Activated T-helper 1 cell treated with anti-CD3 and anti-CD28 coated beads, Interleukin-12 subunit alpha, Interleukin-12 subunit beta, Interleukin-2, Interleukin-4 antibody, amounts not matched to agents 30 ng/mL and 10 ng/mL and 1 ng/mL, durations not matched to agents 14 hours and 24 hours and 36 hours (primary cell): ENCODE results near the gene FOXN3. TPM values are rescaled to one million over a fixed set of nuclear protein-coding genes. Genes with fewer than 3 reads are reported as not detected.
A peak's percentile ranks its signal among the peaks of the same experiment; 100 is the strongest.

Experiments used
- DNase-seq: peaks from one replicate; pipeline ENCODE4 v3.0.0; 2021; ENCODE audit warnings: low spot score
- H3K27ac Mint-ChIP-seq: one replicate; pipeline ENCODE4 v1.8.0; 2021; ENCODE audit warnings: mild to moderate bottlenecking, mixed read lengths
- H3K27me3 Mint-ChIP-seq: one replicate; pipeline ENCODE4 v1.8.0; 2022; ENCODE audit warnings: mild to moderate bottlenecking, moderate library complexity, mixed read lengths; ENCODE audit not compliant: insufficient read depth
- H3K36me3 Mint-ChIP-seq: one replicate; pipeline ENCODE4 v1.8.0; 2021; ENCODE audit warnings: low read depth, mixed read lengths
- H3K4me1 Mint-ChIP-seq: one replicate; pipeline ENCODE4 v1.8.0; 2021; ENCODE audit warnings: low read depth, mixed read lengths
- H3K4me3 Mint-ChIP-seq: one replicate; pipeline ENCODE4 v1.8.0; 2021; ENCODE audit warnings: mild to moderate bottlenecking, moderate library complexity, mixed read lengths
- H3K9me3 Mint-ChIP-seq: one replicate; pipeline ENCODE4 v1.8.0; 2021; ENCODE audit warnings: mixed read lengths
- intact Hi-C: fragments of 100-400 bp; cut with micrococcal nuclease; formaldehyde crosslinking; loops from one replicate; pipeline ENCODE4 v1.15.1; 2024
- total RNA-seq: library from RNA; stranded (reverse); gene quantifications from 2 replicates; pipeline ENCODE4 v1.2.3, GENCODE V29; 2022

FOXN3 gene
- total RNA-seq, 1 donor from 2014 or later = 86.9 TPM

DNA sequence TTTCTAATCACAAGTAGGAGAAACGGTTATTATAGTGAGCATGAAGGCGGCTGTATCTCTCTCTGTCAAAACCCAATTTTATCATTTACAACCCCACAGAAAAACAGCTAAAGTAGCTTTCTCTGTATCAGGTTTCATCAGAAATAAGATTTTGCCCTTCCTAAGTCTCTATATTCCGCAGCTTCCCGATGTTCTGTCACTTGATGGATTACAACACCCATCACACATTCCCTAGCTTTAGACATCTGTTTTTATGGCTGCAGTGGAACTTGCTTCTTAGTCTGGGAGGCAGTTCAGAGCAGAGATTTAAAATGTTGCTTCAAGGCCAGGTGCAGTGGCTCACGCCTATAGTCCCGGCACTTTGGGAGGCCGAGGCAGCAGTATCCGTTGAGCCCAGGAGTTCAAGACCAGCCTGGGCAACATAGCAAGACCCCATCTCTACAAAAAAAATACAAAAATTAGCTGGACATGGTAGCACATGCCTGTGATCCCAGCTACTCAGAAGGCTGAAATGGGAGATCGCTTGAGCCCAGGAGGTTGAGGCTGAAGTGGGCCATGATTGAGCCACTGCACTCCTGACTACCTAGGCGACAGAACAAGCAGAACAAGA, 27.6 kb upstream of the FOXN3 start:
- no peaks in the 10 kb centered on the region for H3K27me3 Mint-ChIP-seq
- intact Hi-C loops = loop anchor here (1.0 to 2.0 kb wide), 8 partner anchors 14 to 323 kb away; partner anchors contain the start of gene FOXN3
- DNase-seq = no peak
- H3K36me3 Mint-ChIP-seq = peaks cover 21% of the 10 kb centered on the region
- H3K4me3 Mint-ChIP-seq = no peak overlapping the region
- peak overlapping the region; percentile 63 for H3K27ac Mint-ChIP-seq
- H3K4me1 Mint-ChIP-seq = peaks cover 60% of the 10 kb centered on the region
- no peaks in the 10 kb centered on the region for H3K9me3 Mint-ChIP-seq

DNA sequence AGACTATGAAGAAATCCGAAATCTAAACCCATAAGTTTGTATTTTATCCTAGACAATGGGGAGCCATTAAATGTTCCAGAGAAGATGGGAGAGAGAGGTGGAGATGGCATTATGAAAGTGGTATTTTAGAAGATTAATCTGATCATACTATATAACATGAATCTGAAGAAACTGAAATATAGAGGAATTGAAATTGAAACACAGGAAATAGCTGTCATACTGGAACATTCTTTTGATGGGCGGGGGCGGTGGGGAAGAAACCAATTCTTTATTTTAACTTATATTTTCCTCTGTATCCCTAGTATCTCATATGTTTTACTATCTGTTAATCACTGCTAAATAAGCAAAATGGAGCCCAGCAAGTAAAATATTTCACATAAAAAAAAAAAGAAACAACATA, 27.0 kb upstream of the FOXN3 start:
- peak overlapping the region; percentile 63 for H3K27ac Mint-ChIP-seq
- intact Hi-C loops = loop anchor here (1.0 to 2.0 kb wide), 7 partner anchors 14 to 323 kb away; partner anchors contain the start of gene FOXN3
- no peaks in the 10 kb centered on the region for H3K9me3 Mint-ChIP-seq
- peaks cover 18% of the 10 kb centered on the region for H3K36me3 Mint-ChIP-seq
- peaks cover 56% of the 10 kb centered on the region for H3K4me1 Mint-ChIP-seq
- H3K4me3 Mint-ChIP-seq = peak overlapping the region; percentile 40
- DNase-seq = no peak
- no peaks in the 10 kb centered on the region for H3K27me3 Mint-ChIP-seq

DNA sequence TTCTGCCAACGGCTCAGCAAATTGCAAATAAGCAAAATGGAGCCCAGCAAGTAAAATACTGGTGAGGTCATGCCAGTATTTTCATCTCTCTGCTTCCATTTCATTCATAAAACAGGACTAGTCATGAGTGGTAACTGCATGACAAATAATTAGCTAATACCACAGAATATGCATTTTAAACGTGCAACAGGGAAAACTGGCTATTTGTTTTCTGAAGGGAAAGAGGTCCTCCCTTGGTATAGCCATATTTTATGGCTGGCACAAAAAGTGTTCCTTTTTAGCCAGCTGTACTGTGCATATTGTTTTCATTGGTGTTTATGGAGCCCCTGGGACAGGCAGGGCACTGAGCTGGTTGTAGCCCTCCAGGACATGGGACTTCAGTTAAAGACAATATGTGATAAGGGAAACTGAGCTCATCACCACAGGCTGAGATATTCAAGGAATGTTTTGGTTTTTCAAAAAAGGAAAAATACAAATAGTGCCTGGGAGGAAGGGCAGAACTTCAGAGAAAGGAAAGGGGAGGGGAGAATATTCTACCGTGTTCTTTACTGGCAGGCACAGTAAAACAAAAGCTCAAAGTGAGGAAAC, 26.1 kb upstream of the FOXN3 start:
- intact Hi-C loops = no loop called here
- Mint-ChIP-seq H3K4me1 (peaks cover 48% of the 10 kb centered on the region), H3K27me3 (no peaks in the 10 kb centered on the region), H3K27ac (peak overlapping the region; percentile 84), H3K4me3 (peak overlapping the region; percentile 61), H3K9me3 (no peaks in the 10 kb centered on the region), H3K36me3 (peaks cover 18% of the 10 kb centered on the region)
- DNase-seq = no peak

GRCh38 chr14:89442280-89442679, 25.2 kb upstream of the FOXN3 start:
- Mint-ChIP-seq H3K4me1 (peaks cover 39% of the 10 kb centered on the region), H3K4me3 (no peak overlapping the region), H3K9me3 (no peaks in the 10 kb centered on the region), H3K36me3 (peaks cover 17% of the 10 kb centered on the region), H3K27ac (no peak overlapping the region), H3K27me3 (no peaks in the 10 kb centered on the region)
- intact Hi-C loops = no loop called here
- no peak for DNase-seq

DNA sequence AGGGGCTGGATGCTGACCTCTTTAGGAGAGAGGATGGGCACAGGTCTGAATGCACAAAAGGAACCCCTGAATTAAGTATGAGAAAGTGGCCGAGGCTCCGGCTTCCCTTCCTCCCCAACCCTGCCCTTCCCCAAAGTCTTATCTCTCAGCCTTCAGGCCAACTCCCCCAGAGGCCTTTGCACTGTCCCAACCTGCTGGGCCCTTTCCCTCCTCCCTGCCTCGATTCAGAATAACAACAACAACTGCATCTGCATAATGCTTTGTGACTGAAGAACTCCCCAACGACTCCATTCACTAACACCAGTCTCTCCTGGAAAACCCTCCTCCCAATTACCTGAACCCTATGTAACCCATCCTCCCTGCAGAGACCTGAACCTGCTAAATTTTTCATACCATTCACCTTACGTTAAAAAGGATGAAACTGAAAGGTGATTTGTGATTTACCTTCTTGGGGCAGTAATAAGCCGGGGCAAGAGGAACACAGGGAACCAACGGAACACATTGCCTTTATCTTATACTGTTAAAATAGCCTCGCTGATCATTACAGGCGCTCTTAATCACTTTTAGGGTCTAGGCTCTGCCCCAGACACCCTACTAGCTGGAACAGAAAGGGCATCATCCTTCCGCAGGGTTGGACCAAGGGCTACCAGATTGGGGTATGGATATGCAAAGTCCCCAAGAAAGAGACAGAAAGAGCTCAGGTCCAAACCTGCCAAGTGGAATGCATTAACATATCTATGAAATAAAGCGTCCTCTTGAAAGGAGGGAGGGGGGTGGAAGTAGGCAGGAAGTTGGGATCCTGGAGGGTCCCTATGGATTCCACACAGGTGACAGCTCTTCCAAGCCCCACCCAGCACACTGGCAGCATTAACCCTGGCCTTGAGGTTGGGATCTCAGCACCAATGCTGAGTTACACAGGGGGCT, 24.2 kb upstream of the FOXN3 start:
- no peak for DNase-seq
- Mint-ChIP-seq H3K4me3 (no peak overlapping the region), H3K27me3 (no peaks in the 10 kb centered on the region), H3K36me3 (peaks cover 21% of the 10 kb centered on the region), H3K9me3 (no peaks in the 10 kb centered on the region), H3K27ac (no peak overlapping the region), H3K4me1 (peaks cover 35% of the 10 kb centered on the region)
- intact Hi-C loops = no loop called here

DNA sequence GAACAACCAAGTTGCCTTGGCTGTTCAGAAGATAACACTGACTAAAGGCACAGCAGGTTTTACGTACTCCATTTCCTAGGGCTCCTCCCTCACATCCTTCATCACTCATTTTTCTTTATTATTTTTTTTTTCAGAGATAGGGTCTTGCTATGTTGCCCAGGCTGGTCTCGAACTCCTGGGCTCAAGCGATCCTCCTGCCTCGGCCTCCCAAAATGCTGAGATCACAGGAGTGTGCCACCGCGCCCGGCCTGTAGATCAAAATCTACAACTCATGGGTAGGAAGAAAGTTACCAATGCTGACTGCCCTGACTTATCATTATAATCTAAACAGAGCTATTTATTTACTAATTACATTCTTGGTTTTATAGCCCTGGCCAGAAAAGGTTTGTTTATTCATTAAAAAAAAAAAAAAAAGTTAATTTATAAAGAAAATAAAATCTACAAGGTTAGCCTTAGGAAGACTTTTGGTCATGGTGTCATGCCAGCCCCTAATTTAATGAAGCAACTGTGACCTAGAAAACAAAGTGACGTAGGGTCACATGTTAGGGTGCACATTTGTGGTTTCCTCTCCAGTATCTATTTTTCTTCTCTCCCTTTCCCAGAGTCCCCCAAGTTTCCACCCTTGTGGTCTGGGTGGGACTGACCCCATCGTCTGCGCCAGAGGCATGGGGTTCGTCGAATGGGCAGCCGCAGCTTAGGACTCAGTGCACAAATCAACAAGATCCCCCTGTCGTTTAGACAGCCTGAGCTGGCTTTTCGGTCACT, 19.0 kb upstream of the FOXN3 start:
- Mint-ChIP-seq H3K36me3 (peaks cover 9% of the 10 kb centered on the region), H3K27ac (no peak overlapping the region), H3K27me3 (no peaks in the 10 kb centered on the region), H3K9me3 (no peaks in the 10 kb centered on the region), H3K4me3 (no peak overlapping the region), H3K4me1 (peaks cover 23% of the 10 kb centered on the region)
- no peak for DNase-seq
- intact Hi-C loops = no loop called here

DNA sequence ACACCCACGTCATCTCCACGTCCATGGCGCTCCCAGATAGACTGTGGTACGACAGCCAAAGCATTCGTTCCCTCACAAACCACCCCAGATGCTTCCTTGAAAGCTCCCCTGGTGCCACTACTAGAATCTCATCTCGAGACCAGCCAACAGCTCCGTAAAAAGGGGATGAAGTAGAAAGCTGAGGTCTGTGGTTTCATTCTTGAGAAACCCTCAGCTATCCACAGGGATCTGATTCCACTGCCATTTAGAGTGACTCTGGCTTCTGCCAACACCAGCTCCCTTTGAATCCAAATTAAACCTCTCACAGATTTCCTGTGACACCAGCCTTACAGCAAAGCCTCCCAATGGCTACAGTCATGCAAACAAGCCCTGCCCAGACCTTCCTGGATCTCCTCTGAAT, 18.5 kb upstream of the FOXN3 start:
- H3K27ac Mint-ChIP-seq = no peak overlapping the region
- H3K9me3 Mint-ChIP-seq = no peaks in the 10 kb centered on the region
- peaks cover 26% of the 10 kb centered on the region for H3K4me1 Mint-ChIP-seq
- peaks cover 10% of the 10 kb centered on the region for H3K36me3 Mint-ChIP-seq
- intact Hi-C loops = no loop called here
- no peaks in the 10 kb centered on the region for H3K27me3 Mint-ChIP-seq
- no peak for DNase-seq
- H3K4me3 Mint-ChIP-seq = no peak overlapping the region

DNA sequence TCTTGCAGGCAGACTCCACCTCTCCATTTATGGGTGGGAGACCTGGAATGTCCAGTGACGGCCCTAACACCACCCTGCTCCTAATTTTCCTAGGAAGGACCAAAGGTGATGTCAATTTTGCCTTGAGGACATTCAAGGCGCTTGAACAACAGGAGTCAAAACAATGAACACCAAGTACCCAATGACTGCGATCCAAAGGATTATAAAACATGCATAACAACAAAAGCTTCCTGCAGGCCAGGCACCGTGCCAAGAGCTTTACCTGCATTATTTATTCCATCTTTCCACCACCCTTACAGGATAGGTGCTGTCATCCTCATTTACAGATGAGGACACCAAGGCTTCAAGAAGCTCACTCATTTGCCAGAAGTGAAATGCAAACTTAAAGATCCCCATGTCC, 15.2 kb upstream of the FOXN3 start:
- no peaks in the 10 kb centered on the region for H3K9me3 Mint-ChIP-seq
- no peak for DNase-seq
- no peaks in the 10 kb centered on the region for H3K27me3 Mint-ChIP-seq
- H3K27ac Mint-ChIP-seq = peak overlapping the region; percentile 4
- peaks cover 13% of the 10 kb centered on the region for H3K36me3 Mint-ChIP-seq
- intact Hi-C loops = loop anchor here (5.0 kb wide), 1 partner anchor 270 kb away; no protein-coding TSS in a partner anchor
- no peak overlapping the region for H3K4me3 Mint-ChIP-seq
- H3K4me1 Mint-ChIP-seq = peaks cover 44% of the 10 kb centered on the region

GRCh38 chr14:89430391-89431236, 13.6 kb upstream of the FOXN3 start:
- intact Hi-C loops = loop anchor here (1.0 to 5.0 kb wide), 8 partner anchors 8 to 321 kb away; no protein-coding TSS in a partner anchor

GRCh38 chr14:89429199-89430181, 12.5 kb upstream of the FOXN3 start:
- H3K27ac Mint-ChIP-seq = peak overlapping the region; percentile 85
- H3K9me3 Mint-ChIP-seq = no peaks in the 10 kb centered on the region
- DNase-seq = no peak
- H3K4me1 Mint-ChIP-seq = peaks cover 59% of the 10 kb centered on the region
- no peaks in the 10 kb centered on the region for H3K27me3 Mint-ChIP-seq
- H3K4me3 Mint-ChIP-seq = peak overlapping the region; percentile 79
- peaks cover 9% of the 10 kb centered on the region for H3K36me3 Mint-ChIP-seq
- intact Hi-C loops = loop anchor here (1.0 to 5.0 kb wide), 12 partner anchors 7 to 322 kb away; no protein-coding TSS in a partner anchor

More at GRCh38 chr14:89430391-89431236, 13.6 kb upstream of the FOXN3 start:
- peak overlapping the region; percentile 85 for H3K27ac Mint-ChIP-seq
- H3K4me1 Mint-ChIP-seq = peaks cover 56% of the 10 kb centered on the region
- DNase-seq = peak; percentile 42
- no peaks in the 10 kb centered on the region for H3K9me3 Mint-ChIP-seq
- H3K4me3 Mint-ChIP-seq = peak overlapping the region; percentile 79
- peaks cover 9% of the 10 kb centered on the region for H3K36me3 Mint-ChIP-seq
- no peaks in the 10 kb centered on the region for H3K27me3 Mint-ChIP-seq
